Heart left ventricle (tissue), 13 donors: ENCODE data around the gene TOLLIP.

Source experiments
- POLR2A ChIP-seq, 2 donors: fragments of 450-650 bp; IDR thresholded peaks; one replicate each; pipeline ENCODE4 v1.6.1; 2017; ENCODE audit warnings: antibody characterized with exemption in 2 of 2, mild to moderate bottlenecking in 2 of 2, moderate library complexity in 2 of 2
- TF ChIP-seq, protein P1 (sequence below), 12 donors: fragments of 200-600 bp; sonication (generic) in 4 of 12; IDR thresholded peaks; one replicate each; pipeline versions ENCODE4 v1.5.0 to v1.8.0; 2018 to 2022; ENCODE audit warnings: antibody characterized with exemption in 12 of 12, mild to moderate bottlenecking in 5 of 12
- donor health status: ischemic (EF 13 %, LVEDD 7.1; RV severe dilation, severe dysfunction).
- donor health status: DM: no; HTN: yes; CAD: no.
- donor health status: DM: no; HTN: no; CAD: no.
- donor health status: ischemic (EF 25% LVEDD 6.9; RV normal size, moderate dysfunction).
- donor health status: ischemic (EF 25% LVEDD 5.7; RV mildly dilated, moderate dysfunction).
- donor health status: ischemic (EF 35%, LVEDD 5.7; RV mildly dilated, moderate dysfunction).
- donor health status: nonischemic (EF 11% LVEDD 7.7; RV severe dilation, severe dysfunction).
- donor health status: DM: yes; HTN: yes; CAD: no.
- donor health status: PGD.
- donor health status: ischemic (EF 29% LVEDD 5.4; RV normal size, mild dysfunction).
- donor health status: nonischemic (EF 23%, LVEDD 6.1; RV moderate dilation, normal function).

- TF ChIP-seq, protein P1, sequence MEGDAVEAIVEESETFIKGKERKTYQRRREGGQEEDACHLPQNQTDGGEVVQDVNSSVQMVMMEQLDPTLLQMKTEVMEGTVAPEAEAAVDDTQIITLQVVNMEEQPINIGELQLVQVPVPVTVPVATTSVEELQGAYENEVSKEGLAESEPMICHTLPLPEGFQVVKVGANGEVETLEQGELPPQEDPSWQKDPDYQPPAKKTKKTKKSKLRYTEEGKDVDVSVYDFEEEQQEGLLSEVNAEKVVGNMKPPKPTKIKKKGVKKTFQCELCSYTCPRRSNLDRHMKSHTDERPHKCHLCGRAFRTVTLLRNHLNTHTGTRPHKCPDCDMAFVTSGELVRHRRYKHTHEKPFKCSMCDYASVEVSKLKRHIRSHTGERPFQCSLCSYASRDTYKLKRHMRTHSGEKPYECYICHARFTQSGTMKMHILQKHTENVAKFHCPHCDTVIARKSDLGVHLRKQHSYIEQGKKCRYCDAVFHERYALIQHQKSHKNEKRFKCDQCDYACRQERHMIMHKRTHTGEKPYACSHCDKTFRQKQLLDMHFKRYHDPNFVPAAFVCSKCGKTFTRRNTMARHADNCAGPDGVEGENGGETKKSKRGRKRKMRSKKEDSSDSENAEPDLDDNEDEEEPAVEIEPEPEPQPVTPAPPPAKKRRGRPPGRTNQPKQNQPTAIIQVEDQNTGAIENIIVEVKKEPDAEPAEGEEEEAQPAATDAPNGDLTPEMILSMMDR (IDR thresholded peaks at IDR 0.05), result no peak
- no peak for TF ChIP-seq POLR2A (IDR thresholded peaks at IDR 0.05)
Observed at GRCh38 chr11:1323774-1324173, 14.3 kb upstream of the TOLLIP start.
